Activated T-helper 9 cell treated with anti-CD3 and anti-CD28 coated beads, Interleukin-2, amount 50 U/mL, for 16 hours (primary cell): ENCODE data around the gene CHRND.
A peak's percentile ranks its signal among the peaks of the same experiment; 100 is the strongest.

Experiments used
- DNase-seq: peaks from one replicate; pipeline ENCODE4 v3.0.0-alpha.2; 2020; ENCODE audit warnings: low read depth

CHRND gene

DNA sequence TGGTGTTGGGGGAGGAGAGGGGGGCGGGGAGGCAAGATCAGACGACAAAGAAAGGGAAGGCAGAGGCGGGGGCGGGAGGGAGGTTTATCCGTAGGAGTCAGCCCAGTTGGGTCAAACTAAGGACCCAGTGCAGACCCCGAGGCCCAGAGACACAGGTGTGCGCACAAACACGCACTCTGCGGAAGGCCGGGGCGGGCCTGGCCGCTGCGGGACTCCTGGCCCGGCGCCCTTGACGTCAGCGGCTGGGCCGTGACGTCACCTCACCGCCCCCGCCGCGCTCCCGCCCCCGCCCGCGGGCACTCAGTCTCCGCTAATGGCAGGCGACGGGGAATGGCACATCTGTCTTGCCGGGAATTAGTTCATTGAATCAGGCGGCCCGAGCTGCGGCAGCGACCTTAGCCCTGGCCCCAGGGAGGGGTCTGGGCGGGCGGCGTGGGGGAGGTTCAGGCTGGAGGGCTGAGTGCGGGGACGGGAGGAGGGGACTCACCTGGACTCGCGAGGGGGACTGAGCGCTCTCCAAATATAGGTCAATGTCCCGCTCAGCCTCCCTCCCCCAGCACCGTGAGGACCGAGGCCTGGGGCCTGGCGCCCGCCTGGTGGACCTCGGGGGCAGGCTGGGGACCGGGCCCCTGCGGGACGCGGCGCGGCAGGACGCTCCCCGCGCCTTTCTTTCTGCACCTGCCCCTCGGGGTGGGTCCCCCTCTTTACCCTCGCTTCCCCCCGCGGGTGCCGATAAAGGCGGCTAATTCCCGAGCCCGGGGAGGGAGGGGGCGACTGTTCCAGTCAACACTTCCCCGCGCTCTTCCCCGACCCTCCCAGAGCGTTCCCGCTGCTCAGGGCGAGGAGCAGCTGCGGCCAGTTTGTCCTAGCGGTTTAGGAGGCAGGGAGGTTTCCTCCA is 22.8 kb upstream of the CHRND start:
- DNase-seq: peak; percentile 15

DNA sequence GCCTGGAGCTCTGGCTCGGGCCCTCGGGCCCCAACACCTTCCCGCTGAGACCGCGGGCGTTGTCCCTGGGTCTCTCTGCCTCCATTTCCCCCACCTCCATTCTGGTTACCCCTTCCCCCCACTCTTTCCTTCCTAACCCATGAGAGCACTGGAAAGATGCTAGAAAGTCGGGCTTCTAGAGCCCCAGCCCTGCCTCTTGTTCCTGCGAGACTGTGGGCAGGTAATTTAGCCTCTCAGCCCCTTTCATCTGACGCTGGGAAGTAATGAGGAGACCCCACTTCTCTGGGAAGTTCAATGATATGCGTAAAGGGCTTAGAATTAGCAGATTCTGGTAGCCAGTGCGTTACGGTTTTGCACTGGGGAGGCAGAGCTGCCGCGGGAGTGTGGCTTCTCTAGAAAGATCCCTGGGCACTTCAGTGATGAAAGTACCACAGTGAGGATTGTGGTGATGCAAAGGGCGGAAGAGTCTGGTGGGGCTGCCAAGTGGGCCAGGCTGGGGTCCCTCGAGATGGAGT is 22.1 kb upstream of the CHRND start:
- DNase-seq: no peak

- DNase-seq: no peak
Observed at GRCh38 chr2:232504438-232504837, 21.5 kb upstream of the CHRND start.

DNA sequence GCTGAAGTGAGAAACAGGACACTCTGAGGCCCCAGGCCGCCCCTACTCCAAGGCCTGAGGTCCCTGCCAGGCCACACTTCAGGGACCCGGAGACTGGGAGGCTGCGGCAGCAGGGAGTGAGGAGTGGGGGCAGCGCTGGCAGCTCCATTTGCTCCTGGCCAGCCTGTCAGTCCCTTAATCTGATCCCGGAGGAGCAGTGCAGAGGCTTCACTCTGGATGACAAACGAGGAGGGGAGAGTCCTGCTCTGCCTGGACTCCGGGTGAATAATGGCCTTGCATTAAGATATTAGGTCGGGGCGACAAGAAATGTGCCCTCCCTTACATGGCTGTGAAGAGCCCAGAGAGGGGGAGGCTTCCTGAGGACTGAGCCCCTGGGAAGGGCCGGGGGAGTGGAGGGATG is 20.1 kb upstream of the CHRND start:
- no peak for DNase-seq

GRCh38 chr2:232506709-232507108 is 19.3 kb upstream of the CHRND start:
- DNase-seq: no peak

GRCh38 chr2:232508251-232508650 is 17.7 kb upstream of the CHRND start:
- no peak for DNase-seq

- DNase-seq: no peak
Observed at GRCh38 chr2:232511336-232511890, 14.5 kb upstream of the CHRND start.

DNA sequence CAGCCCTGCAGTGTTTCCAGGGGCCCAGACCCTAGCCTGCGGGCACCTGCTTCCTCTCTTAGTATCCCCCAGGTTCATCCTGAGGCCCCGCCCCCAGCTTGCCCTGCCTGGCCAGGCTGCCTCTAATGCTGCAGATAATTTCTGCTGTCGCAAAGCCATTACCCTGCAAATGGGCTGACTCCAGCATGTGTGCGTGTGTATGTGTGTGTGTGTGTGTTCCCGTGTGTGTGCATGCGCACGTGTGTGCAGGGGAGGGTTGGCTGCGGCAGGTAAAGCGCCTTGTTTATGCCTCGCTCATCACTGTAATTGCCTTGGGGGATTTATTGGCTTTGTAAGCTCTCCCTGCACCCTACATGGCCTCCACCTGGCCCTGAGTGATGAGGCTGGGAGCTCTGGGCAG is 13.4 kb upstream of the CHRND start:
- DNase-seq: no peak

DNA sequence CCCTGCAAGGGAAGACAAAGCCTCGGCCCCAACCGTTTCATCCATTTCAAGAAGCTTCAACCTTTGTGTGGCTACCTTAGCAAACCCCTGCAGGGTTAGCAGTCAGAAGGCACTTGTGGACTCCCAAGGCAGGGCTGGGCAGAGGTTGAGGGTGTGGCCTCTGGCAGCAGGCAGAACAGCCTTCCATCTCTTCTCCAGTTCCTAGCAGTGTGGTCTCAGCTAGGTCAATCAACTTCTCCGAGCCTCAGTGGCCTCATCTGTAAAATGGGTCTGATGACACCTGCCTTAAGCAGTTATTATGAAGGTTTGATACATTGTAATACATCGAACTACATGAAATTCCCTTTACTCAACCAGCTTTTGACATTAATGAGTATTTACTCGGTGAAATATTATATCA is 12.6 kb upstream of the CHRND start:
- no peak for DNase-seq

- no peak for DNase-seq
Observed at GRCh38 chr2:232515639-232516038, 10.3 kb upstream of the CHRND start.

DNA sequence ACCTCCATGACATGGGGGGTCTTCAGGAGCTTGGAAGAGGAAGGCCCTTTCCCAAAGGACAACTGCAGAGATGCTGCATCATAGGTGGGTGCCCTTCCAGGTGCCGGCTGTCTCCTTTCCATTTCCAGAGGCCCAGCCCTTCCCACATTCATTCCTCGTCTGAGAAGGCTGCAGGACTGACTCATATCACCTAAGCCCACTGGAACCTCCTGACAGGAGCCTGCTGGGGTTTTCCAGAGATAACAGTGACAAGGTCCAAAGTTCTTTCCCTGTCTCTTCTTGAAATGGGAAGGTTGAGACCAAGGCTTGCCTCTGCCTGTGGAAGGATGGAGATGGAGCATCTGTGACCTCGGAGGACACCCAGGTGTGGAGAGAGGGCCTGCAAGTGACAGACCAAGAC is 9.4 kb upstream of the CHRND start:
- DNase-seq: no peak

GRCh38 chr2:232518844-232519243 is 7.1 kb upstream of the CHRND start:
- no peak for DNase-seq

GRCh38 chr2:232519581-232520438 is 6.2 kb upstream of the CHRND start, which contains the start of gene PRSS56:
PRSS56 (plus strand) TSS chr2:232520388; CDS start chr2:232520599, 211 bp downstream.
- DNase-seq: no peak

DNA sequence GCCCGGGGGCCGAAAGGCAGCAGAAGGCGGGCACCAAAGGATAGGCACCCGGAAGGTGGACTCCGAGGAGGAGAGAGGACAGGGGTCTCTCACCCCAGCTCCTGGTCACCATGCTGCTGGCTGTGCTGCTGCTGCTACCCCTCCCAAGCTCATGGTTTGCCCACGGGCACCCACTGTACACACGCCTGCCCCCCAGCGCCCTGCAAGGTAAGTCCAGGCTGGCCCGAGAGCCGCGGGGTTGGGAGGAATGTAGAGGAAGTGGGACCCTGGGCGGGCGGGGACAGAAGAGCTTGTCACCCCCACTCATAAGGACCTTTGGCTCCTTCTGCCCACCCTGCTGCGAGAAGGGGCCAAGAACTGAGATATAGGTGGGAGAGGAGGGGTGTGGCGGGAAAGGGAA is 5.5 kb upstream of the CHRND start:
- DNase-seq: no peak

DNA sequence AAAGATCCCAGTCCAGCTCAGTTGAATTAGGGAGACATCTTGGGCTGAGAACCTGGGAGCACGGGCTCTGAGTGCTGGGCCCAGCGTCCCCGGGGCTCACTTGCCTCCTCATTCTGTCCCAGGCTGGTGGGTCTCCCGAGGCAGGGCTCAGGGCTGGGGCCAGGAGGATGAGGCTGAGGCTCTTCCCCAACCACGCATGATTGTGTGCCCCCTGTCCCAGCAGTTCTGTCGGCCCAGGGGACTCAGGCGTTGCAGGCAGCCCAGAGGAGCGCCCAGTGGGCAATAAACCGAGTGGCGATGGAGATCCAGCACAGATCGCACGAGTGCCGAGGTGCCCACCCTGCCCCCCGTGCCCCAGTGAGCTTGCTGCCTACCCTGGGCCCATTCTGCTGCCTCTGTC is 4.9 kb upstream of the CHRND start:
- no peak for DNase-seq

- peak; percentile 54 for DNase-seq
Observed at GRCh38 chr2:232521959-232522622, 3.9 kb upstream of the CHRND start.

DNA sequence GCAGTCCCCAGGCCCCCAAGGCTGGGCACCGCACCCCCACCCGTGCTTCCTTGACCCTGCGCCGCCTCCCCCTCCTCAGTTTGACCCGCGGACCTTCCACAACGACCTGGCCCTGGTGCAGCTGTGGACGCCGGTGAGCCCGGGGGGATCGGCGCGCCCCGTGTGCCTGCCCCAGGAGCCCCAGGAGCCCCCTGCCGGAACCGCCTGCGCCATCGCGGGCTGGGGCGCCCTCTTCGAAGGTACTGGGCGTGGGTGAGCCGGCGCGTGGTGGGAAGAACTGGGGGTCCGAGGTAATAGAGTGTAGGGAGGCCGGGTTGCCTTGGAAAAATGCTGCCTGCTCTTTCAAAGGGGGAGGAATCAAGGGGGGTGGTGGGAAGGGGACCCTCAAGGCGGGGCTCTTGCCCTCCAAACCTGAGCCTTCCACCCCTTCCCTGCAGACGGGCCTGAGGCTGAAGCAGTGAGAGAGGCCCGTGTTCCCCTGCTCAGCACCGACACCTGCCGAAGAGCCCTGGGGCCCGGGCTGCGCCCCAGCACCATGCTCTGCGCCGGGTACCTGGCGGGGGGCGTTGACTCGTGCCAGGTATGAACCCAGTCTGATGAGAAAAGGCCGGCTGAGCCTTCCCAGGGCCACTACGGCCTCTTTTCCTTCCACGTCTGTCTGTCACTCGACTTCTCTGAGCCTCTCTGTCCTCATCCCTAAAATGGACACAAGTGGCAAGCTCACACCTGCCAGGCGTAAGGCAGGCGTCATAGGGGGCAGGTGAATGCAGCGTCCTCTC is 3.1 kb upstream of the CHRND start:
- no peak for DNase-seq

GRCh38 chr2:232523402-232523681 is 2.6 kb upstream of the CHRND start:
- no peak for DNase-seq

DNA sequence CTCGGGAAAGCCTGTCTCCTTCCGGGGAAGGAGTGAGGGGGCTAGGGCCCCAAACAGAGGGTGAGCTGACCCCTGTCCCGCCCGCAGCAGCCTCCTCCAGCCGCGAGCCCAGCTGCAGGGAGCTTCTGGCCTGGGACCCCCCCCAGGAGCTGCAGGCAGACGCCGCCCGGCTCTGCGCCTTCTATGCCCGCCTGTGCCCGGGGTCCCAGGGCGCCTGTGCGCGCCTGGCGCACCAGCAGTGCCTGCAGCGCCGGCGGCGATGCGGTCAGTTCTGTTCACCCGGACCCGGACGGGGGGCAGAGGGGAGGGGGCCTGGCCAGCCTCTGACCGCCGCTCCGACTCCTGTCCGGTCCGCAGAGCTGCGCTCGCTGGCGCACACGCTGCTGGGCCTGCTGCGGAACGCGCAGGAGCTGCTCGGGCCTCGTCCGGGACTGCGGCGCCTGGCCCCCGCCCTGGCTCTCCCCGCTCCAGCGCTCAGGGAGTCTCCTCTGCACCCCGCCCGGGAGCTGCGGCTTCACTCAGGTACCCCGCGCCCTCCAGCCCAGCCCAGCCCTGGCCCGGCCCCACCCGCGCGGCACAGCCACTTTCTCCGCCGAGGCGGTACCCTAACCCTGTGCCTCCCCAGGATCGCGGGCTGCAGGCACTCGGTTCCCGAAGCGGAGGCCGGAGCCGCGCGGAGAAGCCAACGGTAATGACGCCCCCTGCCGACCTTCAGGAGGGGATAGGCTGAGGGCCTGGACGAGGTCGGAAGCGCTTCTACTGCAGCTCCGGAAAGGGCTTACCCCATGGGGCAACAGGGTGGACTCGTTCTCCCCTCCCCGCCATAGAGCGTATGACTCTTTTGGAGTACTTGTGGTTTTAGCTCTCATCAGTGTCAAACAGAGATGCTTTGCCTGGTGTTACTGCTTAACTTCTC is 2.0 kb upstream of the CHRND start:
- DNase-seq: no peak

DNA sequence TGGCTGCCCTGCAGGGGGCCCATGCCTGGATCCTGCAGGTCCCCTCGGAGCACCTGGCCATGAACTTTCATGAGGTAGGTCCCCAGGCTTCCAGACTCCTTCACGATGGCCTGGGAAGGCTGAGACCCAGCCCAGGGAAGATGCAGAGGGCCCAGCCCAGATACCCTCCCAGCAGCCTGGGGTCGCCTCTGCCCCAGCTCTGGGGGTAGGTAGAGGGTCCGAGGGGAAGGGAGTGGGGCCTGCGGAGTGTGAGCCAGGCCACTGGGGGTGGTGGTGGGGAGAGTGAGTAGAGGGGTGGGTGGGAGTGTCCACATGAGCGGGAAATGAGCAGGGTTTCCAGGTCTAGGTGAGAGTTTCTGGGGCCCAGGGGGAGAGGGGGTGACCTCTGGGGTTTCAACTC is 1.2 kb upstream of the CHRND start:
- DNase-seq: no peak
